B cell (primary cell): ENCODE measurements around the gene SMAP2. TPM values are rescaled to one million over a fixed set of nuclear protein-coding genes. Genes with fewer than 3 reads are reported as not detected.

Experiments used
- ATAC-seq: fragments of 200-7000 bp; cut with Tn5 transposase; one replicate; pipeline ENCODE4 v1.10.0; 2021; ENCODE audit warnings: low read depth, mild to moderate bottlenecking, moderate number of reproducible peaks, moderate library complexity
- CTCF ChIA-PET: fragments of 350-600 bp; sonication (Branson Sonifier 250); formaldehyde crosslinking; loops from one replicate; lab custom pipeline; 2021; ENCODE audit warnings: antibody characterized with exemption, inconsistent platforms; lab: Charles Lee
- POLR2A ChIA-PET: fragments of 350-600 bp; sonication (Branson Sonifier 250); formaldehyde crosslinking; loops from one replicate; lab custom pipeline; 2021; ENCODE audit warnings: antibody characterized with exemption; lab: Charles Lee
- DNase-seq: peaks from one replicate; pipeline ENCODE4 v3.0.0; 2013
- H2AFZ ChIP-seq: 2 replicates; pipeline ENCODE4 v1.6.1; 2012; ENCODE audit warnings: mild to moderate bottlenecking, low read depth, low read length; ENCODE audit not compliant: insufficient read depth, poor library complexity, severe bottlenecking
- H3K27ac ChIP-seq, 2 donors: 1 replicate in 1 of 2; 2 replicates in 1 of 2; pipeline ENCODE4 v1.5.1; 2012 to 2013; ENCODE audit warnings: low read length in 2 of 2, mild to moderate bottlenecking in 2 of 2, moderate library complexity in 1 of 2
- H3K27me3 ChIP-seq, 4 experiments: fragments of 200-600 bp in 1 of 4; sonication (generic) in 1 of 4; replicated peaks in 1 of 4; 1 replicate in 2 of 4; 2 replicates in 2 of 4; pipeline versions ENCODE4 v1.6.1 to v1.7.0; 2013 to 2016; ENCODE audit warnings: low read length in 3 of 4, mild to moderate bottlenecking in 2 of 4, mixed read lengths in 1 of 4, moderate library complexity in 1 of 4; ENCODE audit not compliant: insufficient read depth in 4 of 4, control insufficient read depth in 3 of 4; ENCODE audit errors: control extremely low read depth in 1 of 4
- H3K36me3 ChIP-seq, 2 experiments: replicated peaks in 1 of 2; 1 replicate in 1 of 2; 2 replicates in 1 of 2; pipeline versions ENCODE4 v1.6.1 to v1.7.1; 2013; ENCODE audit warnings: low read length in 1 of 2; ENCODE audit not compliant: insufficient read depth in 2 of 2, control insufficient read depth in 1 of 2; ENCODE audit errors: control extremely low read depth in 1 of 2, extremely low read depth in 1 of 2
- H3K4me1 ChIP-seq, 2 donors: fragments of 200-600 bp in 1 of 2; sonication (generic) in 1 of 2; 1 replicate in 1 of 2; 2 replicates in 1 of 2; pipeline versions ENCODE4 v1.5.1 to v1.6.1; 2013 to 2017; ENCODE audit warnings: low read length in 2 of 2; ENCODE audit not compliant: control insufficient read depth in 2 of 2, insufficient read depth in 2 of 2
- H3K4me2 ChIP-seq: replicated peaks from 2 replicates; pipeline ENCODE3; 2012; ENCODE audit warnings: mild to moderate bottlenecking, low read depth, low read length; ENCODE audit not compliant: poor library complexity, severe bottlenecking
- H3K4me3 ChIP-seq, 5 experiments: fragments of 200-600 bp in 1 of 5; sonication (generic) in 1 of 5; 1 replicate in 3 of 5; 2 replicates in 2 of 5; pipeline versions ENCODE4 v1.5.1 to v1.7.0; 2011 to 2016; ENCODE audit warnings: low read length in 4 of 5, mild to moderate bottlenecking in 4 of 5, low read depth in 2 of 5, control low read depth in 1 of 5, moderate library complexity in 1 of 5; ENCODE audit not compliant: insufficient read depth in 1 of 5; ENCODE audit errors: control extremely low read depth in 1 of 5, extremely low read depth in 1 of 5
- H3K79me2 ChIP-seq: fragments of 200-600 bp; sonication (generic); one replicate; pipeline ENCODE4 v1.6.0; 2016; ENCODE audit warnings: low read length; ENCODE audit not compliant: control insufficient read depth, insufficient read depth
- H3K9ac ChIP-seq: fragments of 200-600 bp; sonication (generic); 2 replicates; pipeline ENCODE4 v1.6.1; 2017; ENCODE audit warnings: mild to moderate bottlenecking, low read length, moderate library complexity
- H3K9me3 ChIP-seq, 3 donors: one replicate each; pipeline versions ENCODE4 v1.6.1 to v1.7.1; 2013; ENCODE audit warnings: low read length in 2 of 3; ENCODE audit not compliant: control insufficient read depth in 2 of 3, insufficient read depth in 1 of 3; ENCODE audit errors: control extremely low read depth in 1 of 3
- H4K20me1 ChIP-seq: 2 replicates; pipeline ENCODE4 v1.6.0; 2012; ENCODE audit warnings: mild to moderate bottlenecking, low read length; ENCODE audit not compliant: insufficient read depth, control insufficient read depth, poor library complexity, severe bottlenecking
- H3K27ac Mint-ChIP-seq: one replicate; pipeline ENCODE4 v1.8.0; 2021; ENCODE audit warnings: mixed read lengths
- H3K27me3 Mint-ChIP-seq: one replicate; pipeline ENCODE4 v1.8.0; 2021; ENCODE audit warnings: mixed read lengths
- H3K4me1 Mint-ChIP-seq: one replicate; pipeline ENCODE4 v1.8.0; 2021; ENCODE audit warnings: mixed read lengths
- H3K4me3 Mint-ChIP-seq: one replicate; pipeline ENCODE4 v1.8.0; 2021; ENCODE audit warnings: mixed read lengths
- H3K9me3 Mint-ChIP-seq: one replicate; pipeline ENCODE4 v1.8.0; 2022; ENCODE audit warnings: mixed read lengths; ENCODE audit not compliant: insufficient read depth
- CTCF ChIP-seq: fragments of 200-600 bp; IDR thresholded peaks from one replicate; pipeline ENCODE4 v1.8.0; 2022; ENCODE audit warnings: antibody characterized with exemption, mild to moderate bottlenecking
- EZH2 ChIP-seq: IDR thresholded peaks from 2 replicates; pipeline ENCODE4 v1.6.1; 2012; ENCODE audit warnings: borderline replicate concordance, low read depth, mild to moderate bottlenecking, moderate library complexity, low read length; ENCODE audit not compliant: insufficient read depth, poor library complexity, severe bottlenecking
- WGBS: methylation state at CpG from one replicate; pipeline ENCODE4 v1.1.5; 2013; ENCODE audit warnings: missing lambda C conversion rate; ENCODE audit not compliant: insufficient coverage; 5-methylcytosine and 5-hydroxymethylcytosine counted together
- intact Hi-C: fragments of 100-400 bp; cut with micrococcal nuclease; formaldehyde crosslinking; loops from one replicate; pipeline ENCODE4 v1.10.0; 2022
- polyA plus RNA-seq: library from polyadenylated mRNA; depleted of rRNA; stranded (reverse); fragments of >200 nt; gene quantifications from 2 replicates; pipeline ENCODE4 v1.2.3, GENCODE V29; 2012
- total RNA-seq, 2 donors: library from RNA; stranded (reverse); fragments of 120-200 nt in 1 of 2; gene quantifications; 1 replicate in 1 of 2; 2 replicates in 1 of 2; pipeline versions ENCODE4 v1.2.3 to v1.2.4, GENCODE V29; 2013 to 2022

SMAP2 gene
- total and polyA plus RNA-seq, 2 donors (not counting 1 experiment from before 2014, with no cell fraction given), result 275 to 305 TPM

- H3K4me3 Mint-ChIP-seq, result peak within 1 kb of the TSS; percentile 96
- DNase-seq, result peak; percentile 92
- intact Hi-C loops, result loop anchor here (1.0 to 5.0 kb wide), 5 partner anchors 27 to 297 kb away; partner anchors contain the start of genes SMAP2, ZFP69 and ZNF684
- Histone ChIP-seq H3K4me1 (peaks cover 14 to 17% of the 10 kb centered on the region in 2 donors), H3K9me3 (peaks cover 9 to 33% (median 17%) of the 10 kb centered on the region in 3 donors), H2AFZ (peak within 1 kb of the TSS; percentile 92), H3K4me3 (peak within 1 kb of the TSS; percentile 62 to 79 (median 76)), H3K36me3 (peaks cover 1 to 4% of the 10 kb centered on the region in 2 experiments), H3K4me2 (peak within 1 kb of the TSS; percentile 80), H4K20me1 (no peaks in the 10 kb centered on the region), H3K79me2 (no peaks in the 10 kb centered on the region), H3K9ac (peak within 1 kb of the TSS; percentile 77), H3K27me3 (no peaks in the 10 kb centered on the region), H3K27ac (peak within 1 kb of the TSS in 1 of 2 donors; percentile 60)
- TF ChIP-seq EZH2 (no peak), CTCF (no peak)
- H3K9me3 Mint-ChIP-seq, result peaks cover 8% of the 10 kb centered on the region
- ChIA-PET CTCF (interaction anchor here (0.6 to 2.9 kb wide), 5 partner anchors 11 to 296 kb away, joined by 3 to 16 read pairs (median 3); partner anchors contain the start of gene ZNF684), POLR2A (interaction anchor here (0.6 to 1.7 kb wide), 9 partner anchors 17 to 1235 kb away, joined by 3 to 7 read pairs (median 3); partner anchors contain the start of genes ZFP69 and ZNF684)
- peaks cover 27% of the 10 kb centered on the region for H3K4me1 Mint-ChIP-seq
- peak within 1 kb of the TSS; percentile 93 for H3K27ac Mint-ChIP-seq
- H3K27me3 Mint-ChIP-seq, result no peaks in the 10 kb centered on the region
- 0% methylated on average over 57 of the region's 64 CpGs for WGBS
- peak; percentile 81 for ATAC-seq
These were observed 76.4 kb downstream of the SMAP2 start, which contains the start of gene ZFP69B for GRCh38 chr1:40449684-40450494. ZFP69B (plus strand) TSS chr1:40450476; CDS start chr1:40450962, 486 bp downstream.
